Hair follicular keratinocyte (primary cell): ENCODE data around the gene FAM111B. TPM values are rescaled to one million over a fixed set of nuclear protein-coding genes. Genes with fewer than 3 reads are reported as not detected.

ENCODE experiments used
- total RNA-seq: library from RNA; depleted of rRNA; stranded (reverse); fragments of >200 nt; gene quantifications from 2 replicates; pipeline ENCODE4 v1.2.3, GENCODE V29; 2015

The FAM111B gene, protein sequence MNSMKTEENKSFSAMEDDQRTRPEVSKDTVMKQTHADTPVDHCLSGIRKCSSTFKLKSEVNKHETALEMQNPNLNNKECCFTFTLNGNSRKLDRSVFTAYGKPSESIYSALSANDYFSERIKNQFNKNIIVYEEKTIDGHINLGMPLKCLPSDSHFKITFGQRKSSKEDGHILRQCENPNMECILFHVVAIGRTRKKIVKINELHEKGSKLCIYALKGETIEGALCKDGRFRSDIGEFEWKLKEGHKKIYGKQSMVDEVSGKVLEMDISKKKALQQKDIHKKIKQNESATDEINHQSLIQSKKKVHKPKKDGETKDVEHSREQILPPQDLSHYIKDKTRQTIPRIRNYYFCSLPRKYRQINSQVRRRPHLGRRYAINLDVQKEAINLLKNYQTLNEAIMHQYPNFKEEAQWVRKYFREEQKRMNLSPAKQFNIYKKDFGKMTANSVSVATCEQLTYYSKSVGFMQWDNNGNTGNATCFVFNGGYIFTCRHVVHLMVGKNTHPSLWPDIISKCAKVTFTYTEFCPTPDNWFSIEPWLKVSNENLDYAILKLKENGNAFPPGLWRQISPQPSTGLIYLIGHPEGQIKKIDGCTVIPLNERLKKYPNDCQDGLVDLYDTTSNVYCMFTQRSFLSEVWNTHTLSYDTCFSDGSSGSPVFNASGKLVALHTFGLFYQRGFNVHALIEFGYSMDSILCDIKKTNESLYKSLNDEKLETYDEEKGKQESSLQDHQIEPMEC
- total RNA-seq: 2.3 and 10.9 TPM in 2 replicates

DNA sequence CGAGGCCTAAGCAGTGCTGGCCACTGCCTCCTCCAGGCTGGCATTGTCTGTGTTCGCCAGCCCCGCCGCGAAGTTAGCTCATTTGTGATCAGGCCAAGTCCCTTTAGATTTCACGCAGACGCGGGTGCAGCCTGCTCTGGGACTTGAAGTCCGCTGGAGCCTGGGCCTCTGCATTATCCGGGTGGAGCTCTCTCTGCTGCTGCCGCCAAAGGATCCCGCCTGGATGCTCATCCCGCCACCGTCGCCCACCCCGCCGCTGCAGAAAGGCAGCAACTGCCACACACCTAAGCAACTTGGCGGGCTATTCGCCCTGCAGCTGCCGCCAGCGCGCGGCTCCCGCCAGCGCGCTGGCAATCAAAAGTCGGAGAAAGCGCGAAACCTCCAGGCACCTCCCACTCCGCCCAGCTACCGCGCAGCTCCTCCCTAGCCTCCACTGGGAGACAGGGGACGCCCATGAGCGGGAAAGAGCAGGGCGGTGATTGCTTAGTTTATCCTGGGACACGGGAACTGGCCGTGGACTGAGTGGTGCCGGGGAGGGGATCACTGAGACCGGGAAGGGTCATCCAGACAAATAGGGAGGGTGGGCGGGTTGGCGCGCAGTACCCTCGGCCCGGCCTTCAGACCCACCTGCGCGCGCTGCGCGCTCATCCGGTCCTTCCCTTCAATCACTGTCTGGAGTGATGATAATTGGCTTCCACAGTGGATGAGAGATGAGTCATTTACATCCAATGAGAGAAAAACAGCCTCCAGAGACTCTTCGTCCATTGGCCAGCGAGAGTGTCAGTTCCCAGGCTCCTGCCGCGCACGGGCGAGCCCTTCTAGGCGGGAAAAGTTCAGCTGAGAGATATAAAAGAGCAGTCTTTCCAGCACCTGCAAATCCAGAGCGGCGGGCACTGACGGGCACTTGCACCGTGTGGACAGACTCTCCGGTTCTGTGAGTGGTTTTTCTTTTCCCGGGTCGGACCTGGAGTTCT, at the start of gene FAM111B:
Gene FAM111B, plus strand, starts transcription at position 875 of the 974 bp plus-strand sequence. CDS start 2,389 bp downstream, outside the sequence.

DNA sequence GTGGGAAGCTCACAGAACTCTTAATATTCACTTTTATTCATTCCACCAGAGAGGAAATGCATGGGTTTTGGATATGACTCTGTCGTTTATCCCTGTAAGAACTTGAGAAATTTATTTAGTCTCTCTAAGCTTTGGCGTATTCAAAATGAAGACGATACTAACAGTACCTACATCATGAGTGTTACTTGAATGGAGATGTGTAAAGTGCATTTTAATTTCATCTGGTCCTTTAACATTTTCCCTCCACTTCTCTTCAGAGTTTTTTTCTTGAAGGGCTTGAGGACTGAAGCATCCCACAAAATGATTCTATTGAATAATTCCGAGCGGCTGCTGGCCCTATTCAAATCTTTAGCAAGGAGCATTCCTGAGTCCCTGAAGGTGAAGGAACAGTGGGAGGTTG, 21.0 kb upstream of the FAM111B start, which contains the start of gene GLYATL1B:
Gene GLYATL1B, plus strand, starts transcription at position 301 of the 400 bp plus-strand sequence. Its CDS starts 0 bp downstream, at position 301.

DNA sequence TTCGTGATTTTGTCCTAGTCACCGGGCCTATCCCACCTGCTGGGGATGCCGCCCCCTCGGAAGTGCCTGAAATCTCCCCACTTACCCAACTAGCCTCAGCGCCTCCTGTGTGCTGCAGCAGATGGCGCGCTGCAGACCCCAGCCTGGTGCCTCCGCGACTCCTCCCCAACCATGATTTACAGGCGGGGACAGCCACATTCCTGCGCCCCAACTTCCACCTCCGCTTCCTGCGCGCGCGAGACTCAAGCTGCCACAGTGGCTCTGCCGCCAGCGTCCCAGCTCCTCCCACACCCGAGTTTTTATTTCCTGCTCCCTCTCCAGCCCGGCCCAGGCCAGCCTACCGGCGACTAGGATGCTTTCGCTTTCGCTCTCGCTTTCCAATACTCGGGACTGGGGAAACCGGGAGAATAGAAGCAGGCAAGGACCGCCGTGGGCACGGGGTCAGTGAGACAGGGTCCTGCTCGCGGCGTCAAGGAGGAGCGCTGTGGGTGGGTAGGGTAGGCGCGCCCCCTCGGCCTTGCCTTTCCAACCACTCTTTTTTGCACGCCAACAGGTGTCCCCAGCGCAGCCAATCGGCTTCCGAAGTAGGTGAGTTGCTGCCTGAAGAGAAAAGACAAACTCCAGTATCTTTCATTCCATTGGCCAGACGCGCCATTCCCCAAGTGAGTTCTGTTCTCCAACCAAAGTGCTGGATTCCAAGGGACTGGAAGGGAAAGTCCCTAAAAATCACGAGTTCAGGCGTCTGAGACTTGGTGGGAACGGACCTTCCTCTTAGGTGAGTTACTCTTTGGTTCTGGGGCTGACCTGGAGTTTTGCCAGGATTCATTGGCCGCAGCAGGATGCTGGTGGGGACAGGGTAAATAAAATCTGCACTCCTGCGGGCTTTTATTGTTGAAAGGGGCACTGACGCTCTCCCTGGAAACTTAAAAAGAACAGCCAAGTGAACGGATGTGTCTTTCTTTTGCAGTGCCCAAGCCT, 35.8 kb downstream of the FAM111B start, which contains the start of gene FAM111A:
Gene FAM111A, plus strand, starts transcription at position 327 of the 978 bp plus-strand sequence. CDS start 6,017 bp downstream, outside the sequence.

DNA sequence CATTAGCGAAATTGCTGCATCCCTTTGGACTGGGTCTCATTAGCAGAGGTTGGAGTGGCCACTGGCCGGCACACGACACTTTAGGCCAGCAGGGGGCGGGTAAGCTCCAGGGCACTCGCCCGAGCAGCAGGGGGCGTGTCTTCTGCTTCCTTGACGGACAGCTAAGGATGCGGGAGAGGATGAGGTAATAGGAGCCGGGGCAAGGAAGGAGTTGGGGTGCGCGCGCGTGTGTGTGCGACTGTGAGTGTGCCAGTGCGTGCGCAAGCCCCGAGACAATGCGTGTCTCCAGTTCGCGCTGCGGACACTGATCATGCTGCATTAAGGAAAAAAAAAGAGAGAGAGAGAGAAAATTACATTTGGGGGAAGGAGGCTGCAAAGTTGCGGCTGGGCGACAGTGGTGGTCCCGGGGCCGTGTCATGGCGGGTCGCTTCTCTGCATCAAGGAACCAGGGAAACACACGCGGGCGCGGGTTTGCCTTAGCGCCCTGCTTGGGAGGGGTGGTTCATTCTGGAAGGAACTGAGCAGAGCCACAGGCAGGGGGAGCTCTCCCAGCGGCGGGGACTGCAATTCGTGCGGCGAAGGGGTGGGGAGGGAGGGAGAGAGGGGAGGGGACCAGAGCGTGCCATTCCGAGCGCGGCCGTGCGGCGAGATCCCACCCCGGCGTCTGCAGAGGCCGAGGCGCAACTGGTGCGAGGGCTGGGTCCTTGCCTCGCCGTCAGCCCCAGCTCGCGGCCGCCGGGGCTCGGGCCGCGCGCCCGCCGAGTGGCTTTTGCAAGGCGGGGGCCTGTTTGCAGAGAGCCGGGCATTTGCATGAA, 64.7 kb downstream of the FAM111B start, which contains the start of gene DTX4:
Gene DTX4, plus strand, starts transcription at position 625 of the 815 bp plus-strand sequence. CDS start 464 bp downstream, outside the sequence.

Other genes starting within 250 kb of the FAM111B start
- 0.16 and 0.19 TPM in 2 replicates for gene GLYATL1, start 167.7 kb upstream of the FAM111B start, total RNA-seq
- gene GLYATL1B, start 20.9 kb upstream of the FAM111B start, total RNA-seq: not detected in 2 replicates
- 11.5 and 23.6 TPM in 2 replicates for gene FAM111A, start 35.6 kb downstream of the FAM111B start, total RNA-seq
- gene DTX4, start 64.9 kb downstream of the FAM111B start, total RNA-seq: 5.9 TPM in 2 replicates
- gene MPEG1, start 105.7 kb downstream of the FAM111B start, total RNA-seq: not detected in 2 replicates